ENCODE measurements around the gene GNG3.

GNG3 gene

DNA sequence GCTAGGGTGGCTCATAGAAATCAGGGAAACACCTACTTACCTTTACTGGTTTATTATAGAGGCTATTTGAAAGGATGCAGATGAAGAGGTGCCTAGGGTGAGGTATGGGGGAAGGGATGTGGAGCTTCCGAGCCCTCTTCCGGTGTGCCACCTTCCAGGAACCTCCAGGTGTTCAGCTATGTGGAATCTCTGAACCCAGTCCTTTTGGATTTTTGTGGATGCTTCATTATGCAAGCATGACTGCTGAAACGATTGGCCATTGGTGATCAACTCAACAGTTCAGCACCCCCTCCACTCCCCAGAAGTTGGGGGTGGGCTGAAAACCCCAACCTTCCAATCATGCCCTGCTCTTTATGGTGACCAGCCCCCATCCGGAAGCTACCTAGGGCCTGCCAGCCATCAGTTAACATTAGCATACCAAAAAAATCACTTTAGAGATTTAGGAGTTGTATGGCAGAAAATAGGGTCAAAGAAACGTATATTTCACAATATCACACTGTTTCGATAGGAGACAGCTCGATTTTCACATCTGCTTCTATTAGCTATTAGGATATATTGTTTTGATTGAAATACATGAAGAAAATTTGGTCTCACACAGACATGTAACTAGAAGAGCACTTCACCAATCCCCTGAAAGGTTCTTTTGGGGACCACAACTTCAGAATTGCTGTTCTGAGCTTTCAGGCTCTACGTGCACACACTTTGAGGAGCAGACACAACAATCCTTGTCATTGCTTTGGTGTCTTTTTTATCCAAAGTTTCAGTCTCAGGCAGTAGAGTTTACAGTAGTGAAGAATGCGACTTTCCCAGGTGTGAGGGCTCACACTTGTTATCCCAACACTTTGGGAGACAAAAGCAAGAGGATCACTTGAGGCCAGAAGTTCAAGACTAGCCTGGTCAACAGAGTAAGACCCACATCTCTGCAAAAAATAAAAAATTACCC, 50.6 kb downstream of the GNG3 start:
- DNase-seq (ENCODE audit: low read depth), result no peak

Measured in GM04504 (cell line).